Osteocyte (in vitro differentiated cells): Measurements from ENCODE around the gene SEMA3C. TPM values are rescaled to one million over a fixed set of nuclear protein-coding genes. Genes with fewer than 3 reads are reported as not detected.

Experiments used
- DNase-seq: peaks from one replicate; pipeline ENCODE4 v3.0.0; 2021; ENCODE audit warnings: mixed read lengths; ENCODE audit not compliant: unreplicated experiment; ENCODE audit errors: extremely low spot score
- H3K27ac Mint-ChIP-seq: one replicate; pipeline ENCODE4 v1.8.0; 2021; ENCODE audit warnings: mild to moderate bottlenecking, mixed read lengths; ENCODE audit not compliant: unreplicated experiment
- H3K27me3 Mint-ChIP-seq: one replicate; pipeline ENCODE4 v1.8.0; 2021; ENCODE audit warnings: mixed read lengths; ENCODE audit not compliant: unreplicated experiment
- H3K36me3 Mint-ChIP-seq: one replicate; pipeline ENCODE4 v1.8.0; 2021; ENCODE audit warnings: mixed read lengths; ENCODE audit not compliant: unreplicated experiment
- H3K4me1 Mint-ChIP-seq: one replicate; pipeline ENCODE4 v1.8.0; 2021; ENCODE audit warnings: mixed read lengths; ENCODE audit not compliant: unreplicated experiment
- H3K4me3 Mint-ChIP-seq: one replicate; pipeline ENCODE4 v1.8.0; 2021; ENCODE audit warnings: mild to moderate bottlenecking, moderate library complexity, mixed read lengths; ENCODE audit not compliant: unreplicated experiment
- H3K9me3 Mint-ChIP-seq: one replicate; pipeline ENCODE4 v1.8.0; 2021; ENCODE audit warnings: mixed read lengths; ENCODE audit not compliant: unreplicated experiment
- CTCF ChIP-seq: fragments of 200-600 bp; sonication (generic); IDR thresholded peaks from 2 replicates; pipeline ENCODE4 v1.5.0; 2021; ENCODE audit warnings: antibody characterized with exemption, mild to moderate bottlenecking, moderate library complexity
- total RNA-seq: library from RNA; stranded (reverse); gene quantifications from 2 replicates; pipeline ENCODE4 v1.2.1, GENCODE V29; 2021

SEMA3C gene
- total RNA-seq, 1 donor from 2014 or later = 74.1 TPM

- peaks cover 45% of the 10 kb centered on the region for H3K4me1 Mint-ChIP-seq
- no peaks in the 10 kb centered on the region for H3K27me3 Mint-ChIP-seq
- peaks cover 7% of the 10 kb centered on the region for H3K36me3 Mint-ChIP-seq
- TF ChIP-seq CTCF = no peak
- no peak overlapping the region for H3K4me3 Mint-ChIP-seq
- H3K27ac Mint-ChIP-seq = no peak overlapping the region
- DNase-seq = no peak
- H3K9me3 Mint-ChIP-seq = no peaks in the 10 kb centered on the region
Measured at GRCh38 chr7:80779456-80779855, 139.4 kb downstream of the SEMA3C start.

GRCh38 chr7:80775897-80776296 lies 143.0 kb downstream of the SEMA3C start:
- Mint-ChIP-seq H3K27me3 (no peaks in the 10 kb centered on the region), H3K4me3 (no peak overlapping the region), H3K9me3 (no peaks in the 10 kb centered on the region), H3K27ac (no peak overlapping the region), H3K4me1 (peaks cover 19% of the 10 kb centered on the region), H3K36me3 (peaks cover 13% of the 10 kb centered on the region)
- TF ChIP-seq CTCF = no peak
- no peak for DNase-seq

GRCh38 chr7:80775482-80775881 lies 143.4 kb downstream of the SEMA3C start:
- Mint-ChIP-seq H3K27ac (no peak overlapping the region), H3K27me3 (no peaks in the 10 kb centered on the region), H3K36me3 (peaks cover 13% of the 10 kb centered on the region), H3K4me3 (no peak overlapping the region), H3K4me1 (peaks cover 15% of the 10 kb centered on the region), H3K9me3 (no peaks in the 10 kb centered on the region)
- no peak for DNase-seq
- no peak for TF ChIP-seq CTCF

GRCh38 chr7:80774843-80775242 lies 144.0 kb downstream of the SEMA3C start:
- DNase-seq = no peak
- Mint-ChIP-seq H3K4me3 (no peak overlapping the region), H3K27me3 (no peaks in the 10 kb centered on the region), H3K9me3 (no peaks in the 10 kb centered on the region), H3K36me3 (peaks cover 13% of the 10 kb centered on the region), H3K4me1 (peaks cover 10% of the 10 kb centered on the region), H3K27ac (no peak overlapping the region)
- no peak for TF ChIP-seq CTCF

- Mint-ChIP-seq H3K27me3 (no peaks in the 10 kb centered on the region), H3K4me1 (peaks cover 10% of the 10 kb centered on the region), H3K36me3 (peaks cover 9% of the 10 kb centered on the region), H3K4me3 (no peak overlapping the region), H3K27ac (no peak overlapping the region), H3K9me3 (no peaks in the 10 kb centered on the region)
- no peak for DNase-seq
- TF ChIP-seq CTCF = no peak
Measured at GRCh38 chr7:80773787-80774508, 144.9 kb downstream of the SEMA3C start.
